GM21723 (cell line): ENCODE data around the gene FZD2.
"Not testable (repeated sequence)": the region's sequence is repeated elsewhere in the genome, so short reads cannot be mapped to it uniquely, and the experiment has no call there.

ENCODE experiments used
- ATAC-seq: cut with Tn5 transposase; IDR thresholded peaks from one replicate; pipeline ENCODE4 v1.9.1; 2021; ENCODE audit warnings: mild to moderate bottlenecking, moderate library complexity; ENCODE audit not compliant: unreplicated experiment

FZD2 gene

GRCh38 chr17:44572801-44573200, 15.5 kb downstream of the FZD2 start:
- ATAC-seq: no peak

DNA sequence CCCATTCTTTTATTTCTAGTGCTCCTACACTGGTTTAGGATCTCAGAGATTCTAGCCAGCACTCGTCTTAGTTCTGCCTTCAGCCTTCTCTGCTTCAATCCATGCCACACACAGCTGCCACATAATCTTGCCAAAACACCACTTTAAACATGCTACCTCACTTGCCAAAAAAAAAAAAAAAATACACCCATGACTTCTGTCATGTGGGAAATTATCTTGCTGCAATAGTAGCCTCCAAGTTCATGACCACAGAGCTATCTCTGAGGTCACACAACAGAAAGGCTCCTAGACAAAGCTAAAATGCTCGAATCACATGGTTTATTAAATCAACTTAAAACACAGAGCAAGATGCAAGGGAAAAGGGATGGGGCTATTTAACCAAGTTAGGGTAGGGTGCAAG, 18.1 kb downstream of the FZD2 start:
- ATAC-seq: no peak

GRCh38 chr17:44578947-44579346, 21.7 kb downstream of the FZD2 start:
- ATAC-seq: no peak

- ATAC-seq: no peak
Observed at GRCh38 chr17:44581868-44582267, 24.6 kb downstream of the FZD2 start.

DNA sequence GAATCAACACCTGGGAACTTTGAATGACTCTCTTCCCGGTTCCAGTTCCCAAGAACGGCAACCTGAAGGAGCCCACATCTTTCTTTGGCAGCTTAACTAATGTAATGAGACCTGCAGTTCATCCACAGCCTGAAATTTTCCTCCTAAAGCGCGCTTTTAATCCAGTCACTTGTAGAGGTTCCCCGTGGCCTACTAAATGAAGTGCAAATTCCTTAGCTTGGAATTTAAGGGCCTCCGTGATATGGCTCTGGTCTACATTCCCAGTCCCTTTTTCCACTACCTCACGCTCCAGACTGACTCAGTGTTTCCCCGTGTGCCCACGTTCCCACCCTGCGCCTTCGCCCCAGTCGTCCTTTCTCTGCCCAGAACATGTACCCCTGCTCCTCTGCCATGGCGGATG, 27.2 kb downstream of the FZD2 start:
- no peak for ATAC-seq

DNA sequence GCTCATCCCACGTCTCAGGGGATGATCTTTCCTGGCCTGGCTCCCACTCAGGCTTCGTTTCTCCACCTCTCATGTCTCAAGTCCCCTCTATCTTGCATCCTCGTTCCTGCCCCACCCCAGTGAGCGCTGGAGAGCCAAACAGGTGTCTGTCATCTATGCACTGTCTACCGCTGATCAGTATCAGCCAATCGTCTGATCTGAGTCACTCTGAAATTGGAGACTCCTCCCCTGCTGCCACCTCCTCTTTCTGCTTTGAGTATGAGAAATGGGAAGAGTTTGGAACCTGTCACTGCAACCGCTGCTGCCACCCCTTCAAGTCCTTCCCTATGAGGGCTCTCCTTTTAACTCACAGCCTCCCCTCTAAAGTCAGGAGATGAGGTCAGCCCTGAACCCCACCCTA, 28.0 kb downstream of the FZD2 start:
- no peak for ATAC-seq

GRCh38 chr17:44587339-44587738, 30.1 kb downstream of the FZD2 start:
- no peak for ATAC-seq

DNA sequence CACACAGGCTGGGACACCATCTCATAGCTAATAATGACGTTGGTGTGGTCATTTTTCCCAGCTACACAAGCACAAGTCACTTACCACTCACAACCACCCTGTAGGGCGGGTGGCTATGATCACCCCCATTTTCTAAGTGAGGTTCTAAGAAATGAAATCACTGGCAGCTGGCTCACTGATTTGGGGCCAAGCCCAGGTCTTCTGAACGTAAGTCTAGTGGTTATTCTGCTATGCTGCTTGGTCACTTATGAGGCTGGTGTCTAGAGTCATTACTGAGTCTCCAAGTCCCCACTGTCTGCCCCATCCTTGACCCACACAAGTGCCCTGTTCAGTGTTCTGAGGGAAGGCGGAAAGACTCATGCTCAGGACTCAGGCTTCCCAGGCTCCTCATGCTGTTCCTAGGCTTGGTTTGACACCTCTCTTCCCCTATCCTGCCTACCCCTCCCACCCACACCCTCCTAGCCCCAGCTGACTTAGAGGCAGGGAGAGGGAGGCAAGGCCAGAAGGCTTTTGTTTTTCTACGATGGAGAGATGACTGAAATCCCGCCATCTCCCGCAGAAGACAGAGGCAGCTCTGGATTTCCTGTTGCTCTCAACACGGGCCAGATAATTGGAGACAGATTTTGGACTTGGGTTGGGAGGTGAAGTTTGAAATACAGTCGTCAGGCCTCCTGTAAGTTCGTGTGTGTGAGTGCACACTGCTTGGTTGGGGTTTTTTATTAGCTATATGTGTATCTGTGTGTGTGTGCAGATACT, 32.2 kb downstream of the FZD2 start:
- no peak for ATAC-seq

DNA sequence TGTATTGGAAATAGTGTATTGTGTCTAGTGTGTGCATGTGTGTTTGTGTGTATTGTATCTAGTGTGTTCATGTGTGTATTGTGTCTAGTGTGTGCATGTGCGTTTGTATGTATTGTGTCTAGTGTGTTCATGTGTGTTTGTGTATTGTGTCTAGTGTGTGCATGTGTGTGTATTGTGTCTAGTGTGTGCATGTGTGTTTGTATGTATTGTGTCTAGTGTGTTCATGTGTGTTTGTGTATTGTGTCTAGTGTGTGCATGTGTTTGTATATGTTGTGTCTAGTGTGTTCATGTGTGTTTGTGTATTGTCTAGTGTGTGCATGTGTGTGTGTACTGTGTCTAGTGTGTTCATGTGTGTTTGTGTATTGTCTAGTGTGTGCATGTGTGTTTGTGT, 32.8 kb downstream of the FZD2 start:
- not testable (repeated sequence) for ATAC-seq

GRCh38 chr17:44590762-44591161, 33.5 kb downstream of the FZD2 start:
- not testable (repeated sequence) for ATAC-seq

DNA sequence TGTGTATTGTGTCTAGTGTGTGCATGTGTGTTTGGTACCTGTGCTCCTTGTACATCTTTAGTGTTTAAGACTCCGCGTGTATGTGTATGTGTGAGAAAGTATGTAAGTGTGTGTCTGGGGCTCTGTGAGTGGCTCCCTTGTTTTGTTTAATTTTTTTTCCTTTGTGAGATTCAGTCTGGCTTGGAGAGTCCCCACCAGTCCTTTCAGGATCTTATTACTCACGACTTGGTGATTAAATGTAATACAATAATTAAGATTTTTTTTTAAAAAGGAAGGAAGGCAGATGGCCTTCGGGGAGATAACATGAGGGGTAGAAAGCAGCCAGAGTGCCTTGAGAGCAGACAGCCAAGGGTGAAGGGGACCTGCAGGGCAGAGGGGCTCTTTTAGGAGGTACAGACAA, 33.9 kb downstream of the FZD2 start:
- ATAC-seq: no peak

GRCh38 chr17:44593156-44593555, 35.9 kb downstream of the FZD2 start:
- no peak for ATAC-seq

DNA sequence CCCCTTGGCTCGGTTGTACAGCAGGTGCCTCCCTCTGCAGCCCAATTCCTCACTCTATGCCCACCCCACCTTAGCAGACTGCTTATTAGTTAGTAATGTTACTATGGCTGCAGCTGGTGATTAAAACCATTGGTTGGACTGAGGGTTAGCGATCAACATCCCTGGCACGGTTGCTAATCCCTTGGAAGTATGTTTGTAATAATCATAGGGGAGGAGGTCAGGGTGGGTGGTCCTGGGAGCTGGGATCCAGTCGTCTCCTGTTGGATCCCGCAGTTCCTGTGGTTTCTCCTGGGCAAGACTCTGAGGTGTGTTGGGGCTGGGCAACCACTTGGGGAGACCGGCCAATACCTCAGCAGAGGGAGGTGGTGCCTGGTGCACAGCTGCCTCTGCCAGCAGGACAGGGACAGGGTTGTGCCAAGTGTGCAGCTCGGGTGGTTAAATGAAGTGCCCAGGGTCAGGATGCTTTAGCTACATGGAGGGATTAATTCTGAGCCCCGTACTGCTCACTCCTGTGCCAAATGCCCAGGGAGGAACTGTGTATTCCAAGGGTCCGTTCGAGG, 38.0 kb downstream of the FZD2 start:
- no peak for ATAC-seq

DNA sequence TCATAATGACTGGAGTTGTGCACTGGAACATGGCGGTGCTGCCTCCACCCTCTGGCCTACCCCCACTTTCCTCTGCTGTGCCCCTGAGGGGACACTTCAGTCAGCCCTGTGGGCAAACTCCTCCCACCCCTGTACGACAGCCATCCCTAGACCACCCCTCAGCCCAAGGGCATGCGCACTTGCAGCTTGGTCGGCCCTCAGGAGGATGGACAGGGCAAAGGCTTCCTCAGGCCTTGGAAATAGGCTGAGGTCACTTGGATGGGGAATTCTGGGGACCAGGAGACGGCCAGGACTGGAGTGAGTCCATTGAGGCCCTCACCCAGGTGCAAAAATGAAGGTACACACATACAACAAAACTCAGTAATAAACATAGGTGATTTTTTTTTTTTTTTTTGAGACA, 41.0 kb downstream of the FZD2 start:
- no peak for ATAC-seq

- no peak for ATAC-seq
Observed at GRCh38 chr17:44598932-44599297, 41.6 kb downstream of the FZD2 start.

GRCh38 chr17:44599298-44600175, 42.3 kb downstream of the FZD2 start:
- no peak for ATAC-seq

DNA sequence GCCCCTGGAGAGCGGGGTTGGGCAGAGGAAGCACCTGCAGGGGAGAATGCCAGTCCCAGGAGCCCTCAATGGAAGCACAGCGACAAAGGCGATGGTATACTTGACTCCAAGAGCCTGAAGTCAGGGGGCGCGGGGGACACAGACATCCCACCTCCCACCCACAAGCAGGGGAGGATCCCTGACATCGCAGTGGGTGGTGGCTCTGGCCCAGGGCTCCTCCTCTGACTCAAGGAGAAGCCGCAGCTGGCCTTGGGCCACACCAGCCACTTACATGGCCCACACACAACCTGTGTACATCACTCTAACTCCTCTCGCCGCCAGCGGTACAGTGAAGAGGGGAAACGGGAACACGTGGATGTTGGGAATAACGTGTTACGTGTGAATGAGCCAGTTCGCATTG, 44.3 kb downstream of the FZD2 start:
- no peak for ATAC-seq

GRCh38 chr17:44601973-44602372, 44.7 kb downstream of the FZD2 start:
- ATAC-seq: no peak

GRCh38 chr17:44602390-44602789, 45.1 kb downstream of the FZD2 start:
- no peak for ATAC-seq

DNA sequence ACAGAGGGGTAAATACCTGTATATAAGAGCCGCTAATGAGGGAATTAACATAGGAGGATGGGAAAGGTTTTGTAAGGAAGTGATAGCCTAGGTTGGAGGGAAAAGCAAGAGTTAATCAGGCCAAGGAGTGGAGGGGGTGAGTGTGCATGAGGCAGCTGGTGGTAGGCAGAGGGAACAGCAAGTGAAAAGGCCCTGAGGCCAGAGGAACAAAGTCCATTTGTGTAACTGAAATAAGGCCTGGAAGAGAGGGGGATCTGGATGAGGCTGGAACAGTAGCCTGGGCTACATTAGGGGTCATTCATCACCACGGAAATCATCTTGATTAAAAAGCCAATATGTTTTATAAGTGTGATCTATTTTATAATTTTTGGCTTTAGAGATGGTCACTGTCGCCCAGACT, 45.7 kb downstream of the FZD2 start:
- ATAC-seq: no peak

- no peak for ATAC-seq
Observed at GRCh38 chr17:44604116-44604761, 47.0 kb downstream of the FZD2 start.
